Activated CD4-positive, alpha-beta T cell treated with anti-CD3 and anti-CD28 coated beads, Interleukin-2, amount 10 ng/mL, durations not matched to agents 7 days and 5 days (primary cell): ENCODE data around the gene CAPN2. TPM values are rescaled to one million over a fixed set of nuclear protein-coding genes. Genes with fewer than 3 reads are reported as not detected.

Source experiments
- CTCF ChIA-PET: fragments of 350-600 bp; sonication (Branson Sonifier 250); formaldehyde crosslinking; loops from one replicate; lab custom pipeline; 2021; ENCODE audit warnings: antibody characterized with exemption; lab: Charles Lee
- POLR2A ChIA-PET: fragments of 350-600 bp; sonication (Branson Sonifier 250); formaldehyde crosslinking; loops from one replicate; lab custom pipeline; 2021; ENCODE audit warnings: antibody characterized with exemption; lab: Charles Lee
- DNase-seq: peaks from one replicate; pipeline ENCODE4 v3.0.0-alpha.2; 2020
- H3K27ac Mint-ChIP-seq: one replicate; pipeline ENCODE4 v1.8.0; 2021; ENCODE audit warnings: mild to moderate bottlenecking, moderate library complexity, mixed read lengths
- H3K27me3 Mint-ChIP-seq: one replicate; pipeline ENCODE4 v1.8.0; 2021; ENCODE audit warnings: mixed read lengths
- H3K36me3 Mint-ChIP-seq: one replicate; pipeline ENCODE4 v1.8.0; 2021; ENCODE audit warnings: low read depth, mixed read lengths
- H3K4me1 Mint-ChIP-seq: one replicate; pipeline ENCODE4 v1.8.0; 2021; ENCODE audit warnings: mixed read lengths
- H3K4me3 Mint-ChIP-seq: one replicate; pipeline ENCODE4 v1.8.0; 2021; ENCODE audit warnings: mild to moderate bottlenecking, moderate library complexity, mixed read lengths
- H3K9me3 Mint-ChIP-seq: one replicate; pipeline ENCODE4 v1.8.0; 2021; ENCODE audit warnings: mixed read lengths
- total RNA-seq, 2 experiments: library from RNA; stranded (reverse); gene quantifications; one replicate each; pipeline ENCODE4 v1.2.3, GENCODE V29; 2021

The CAPN2 gene
- total RNA-seq, 2 experiments from 2014 or later = 206 to 207 TPM

GRCh38 chr1:223706077-223706973 lies 6.0 kb upstream of the CAPN2 start:
- ChIA-PET CTCF (interaction anchor here (0.7 to 3.7 kb wide), 4 partner anchors 8 to 152 kb away, joined by 3 to 21 read pairs (median 9); no protein-coding TSS in a partner anchor), POLR2A (interaction anchor here (0.7 kb wide), 1 partner anchor 15 kb away, joined by 3 read pairs; no protein-coding TSS in a partner anchor)
- no peaks in the 10 kb centered on the region for H3K9me3 Mint-ChIP-seq
- H3K36me3 Mint-ChIP-seq = no peaks in the 10 kb centered on the region
- peaks cover 32% of the 10 kb centered on the region for H3K4me1 Mint-ChIP-seq
- H3K4me3 Mint-ChIP-seq = no peak overlapping the region
- peaks cover 7% of the 10 kb centered on the region for H3K27me3 Mint-ChIP-seq
- no peak for DNase-seq
- H3K27ac Mint-ChIP-seq = no peak overlapping the region

GRCh38 chr1:223707256-223708000 lies 4.9 kb upstream of the CAPN2 start:
- Mint-ChIP-seq H3K27ac (no peak overlapping the region), H3K36me3 (no peaks in the 10 kb centered on the region), H3K4me1 (peaks cover 40% of the 10 kb centered on the region), H3K4me3 (no peak overlapping the region), H3K27me3 (peaks cover 7% of the 10 kb centered on the region), H3K9me3 (no peaks in the 10 kb centered on the region)
- ChIA-PET POLR2A (interaction anchor here (0.6 kb wide), 1 partner anchor 139 kb away, joined by 3 read pairs; no protein-coding TSS in a partner anchor), CTCF (interaction anchor here (0.8 to 3.7 kb wide), 6 partner anchors 9 to 57 kb away, joined by 3 to 21 read pairs (median 5); no protein-coding TSS in a partner anchor)
- DNase-seq = no peak

- no peaks in the 10 kb centered on the region for H3K36me3 Mint-ChIP-seq
- peaks cover 40% of the 10 kb centered on the region for H3K4me1 Mint-ChIP-seq
- no peaks in the 10 kb centered on the region for H3K9me3 Mint-ChIP-seq
- no peak overlapping the region for H3K27ac Mint-ChIP-seq
- ChIA-PET CTCF (interaction anchor here (0.8 to 3.7 kb wide), 6 partner anchors 9 to 57 kb away, joined by 3 to 21 read pairs (median 5); no protein-coding TSS in a partner anchor), POLR2A (interaction anchor here (0.6 kb wide), 1 partner anchor 138 kb away, joined by 3 read pairs; no protein-coding TSS in a partner anchor)
- no peak for DNase-seq
- no peak overlapping the region for H3K4me3 Mint-ChIP-seq
- H3K27me3 Mint-ChIP-seq = peaks cover 7% of the 10 kb centered on the region
These were observed 4.4 kb upstream of the CAPN2 start for GRCh38 chr1:223708001-223708359.

GRCh38 chr1:223708651-223709268 lies 3.6 kb upstream of the CAPN2 start:
- POLR2A ChIA-PET = no interaction called here
- no peak for DNase-seq
- peaks cover 4% of the 10 kb centered on the region for H3K36me3 Mint-ChIP-seq
- CTCF ChIA-PET = interaction anchor here (0.6 to 3.7 kb wide), 4 partner anchors 40 to 352 kb away, joined by 3 to 21 read pairs (median 4); no protein-coding TSS in a partner anchor
- peaks cover 7% of the 10 kb centered on the region for H3K27me3 Mint-ChIP-seq
- no peak overlapping the region for H3K4me3 Mint-ChIP-seq
- H3K9me3 Mint-ChIP-seq = no peaks in the 10 kb centered on the region
- peaks cover 44% of the 10 kb centered on the region for H3K4me1 Mint-ChIP-seq
- H3K27ac Mint-ChIP-seq = no peak overlapping the region

GRCh38 chr1:223709598-223709997 lies 2.7 kb upstream of the CAPN2 start:
- Mint-ChIP-seq H3K9me3 (no peaks in the 10 kb centered on the region), H3K27me3 (peaks cover 5% of the 10 kb centered on the region), H3K4me1 (peaks cover 49% of the 10 kb centered on the region), H3K27ac (no peak overlapping the region), H3K36me3 (peaks cover 12% of the 10 kb centered on the region), H3K4me3 (no peak overlapping the region)
- CTCF ChIA-PET = interaction anchor here (1.0 to 4.8 kb wide), 2 partner anchors 39 to 53 kb away, joined by 3 to 31 read pairs; no protein-coding TSS in a partner anchor
- POLR2A ChIA-PET = no interaction called here
- DNase-seq = no peak

- POLR2A ChIA-PET = no interaction called here
- H3K4me3 Mint-ChIP-seq = no peak overlapping the region
- H3K4me1 Mint-ChIP-seq = peaks cover 54% of the 10 kb centered on the region
These were observed 1.9 kb upstream of the CAPN2 start for GRCh38 chr1:223710179-223711133.

GRCh38 chr1:223711173-223711572 lies 1.2 kb upstream of the CAPN2 start:
- DNase-seq = no peak
- Mint-ChIP-seq H3K4me1 (peaks cover 61% of the 10 kb centered on the region), H3K27me3 (peaks cover 1% of the 10 kb centered on the region), H3K27ac (peak overlapping the region; percentile 75), H3K4me3 (peak overlapping the region; percentile 72), H3K36me3 (peaks cover 24% of the 10 kb centered on the region), H3K9me3 (no peaks in the 10 kb centered on the region)
- ChIA-PET CTCF (interaction anchor here (0.6 to 4.8 kb wide), 3 partner anchors 33 to 861 kb away, joined by 3 to 31 read pairs (median 9); no protein-coding TSS in a partner anchor), POLR2A (no interaction called here)

More at GRCh38 chr1:223710179-223711133, 1.9 kb upstream of the CAPN2 start:
- DNase-seq = peak; percentile 29
- CTCF ChIA-PET = interaction anchor here (0.6 to 4.8 kb wide), 3 partner anchors 38 to 862 kb away, joined by 3 to 31 read pairs (median 3); no protein-coding TSS in a partner anchor
- peaks cover 20% of the 10 kb centered on the region for H3K36me3 Mint-ChIP-seq
- no peak overlapping the region for H3K27ac Mint-ChIP-seq
- no peaks in the 10 kb centered on the region for H3K9me3 Mint-ChIP-seq
- H3K27me3 Mint-ChIP-seq = peaks cover 1% of the 10 kb centered on the region

- H3K27ac Mint-ChIP-seq = peak overlapping the region; percentile 75
These were observed 569 bp upstream of the CAPN2 start for GRCh38 chr1:223711747-223712193.

GRCh38 chr1:223712850-223713474 lies 623 bp downstream of the CAPN2 start:
- Mint-ChIP-seq H3K27me3 (peaks cover 1% of the 10 kb centered on the region), H3K9me3 (no peaks in the 10 kb centered on the region), H3K4me3 (peak overlapping the region; percentile 78), H3K36me3 (peaks cover 39% of the 10 kb centered on the region), H3K27ac (peak overlapping the region; percentile 87), H3K4me1 (peaks cover 67% of the 10 kb centered on the region)
- ChIA-PET POLR2A (no interaction called here), CTCF (interaction anchor here (0.6 to 4.8 kb wide), 6 partner anchors 8 to 45 kb away, joined by 3 to 31 read pairs (median 7); no protein-coding TSS in a partner anchor)
- peak; percentile 34 for DNase-seq

More at GRCh38 chr1:223711747-223712193, 569 bp upstream of the CAPN2 start:
- Mint-ChIP-seq H3K9me3 (no peaks in the 10 kb centered on the region), H3K4me3 (peak overlapping the region; percentile 72), H3K36me3 (peaks cover 29% of the 10 kb centered on the region), H3K4me1 (peaks cover 64% of the 10 kb centered on the region), H3K27me3 (peaks cover 1% of the 10 kb centered on the region)
- POLR2A ChIA-PET = no interaction called here
- CTCF ChIA-PET = interaction anchor here (1.0 to 4.8 kb wide), 4 partner anchors 15 to 37 kb away, joined by 5 to 31 read pairs (median 9); no protein-coding TSS in a partner anchor
- no peak for DNase-seq

- H3K27me3 Mint-ChIP-seq = peaks cover 1% of the 10 kb centered on the region
- CTCF ChIA-PET = interaction anchor here (0.6 to 4.8 kb wide), 5 partner anchors 8 to 131 kb away, joined by 3 to 31 read pairs (median 3); no protein-coding TSS in a partner anchor
- peaks cover 71% of the 10 kb centered on the region for H3K4me1 Mint-ChIP-seq
- H3K36me3 Mint-ChIP-seq = peaks cover 48% of the 10 kb centered on the region
- no peaks in the 10 kb centered on the region for H3K9me3 Mint-ChIP-seq
- H3K4me3 Mint-ChIP-seq = peak overlapping the region; percentile 78
- POLR2A ChIA-PET = no interaction called here
- peak; percentile 25 for DNase-seq
- peak overlapping the region; percentile 87 for H3K27ac Mint-ChIP-seq
These were observed 1.4 kb downstream of the CAPN2 start for GRCh38 chr1:223713546-223714420.
